Fibroblast of villous mesenchyme (primary cell): ENCODE data around the gene EHMT2. TPM values are rescaled to one million over a fixed set of nuclear protein-coding genes. Genes with fewer than 3 reads are reported as not detected.
"Not testable (repeated sequence)": the region's sequence is repeated elsewhere in the genome, so short reads cannot be mapped to it uniquely, and the experiment has no call there.

Experiments used
- DNase-seq: peaks from one replicate; pipeline ENCODE4 v3.0.0-alpha.2; 2010; ENCODE audit warnings: low read depth
- H3K4me3 ChIP-seq: 2 replicates; pipeline ENCODE4 v1.5.1; 2011; ENCODE audit warnings: low read depth, mild to moderate bottlenecking, low read length
- CTCF ChIP-seq: IDR thresholded peaks from 2 replicates; pipeline ENCODE4 v1.5.1; 2012; ENCODE audit warnings: low read depth, mild to moderate bottlenecking, low read length; ENCODE audit not compliant: insufficient read depth
- total RNA-seq: library from RNA; depleted of rRNA; stranded (reverse); fragments of >200 nt; gene quantifications from 2 replicates; pipeline ENCODE4 v1.2.3, GENCODE V29; 2012

The EHMT2 gene
- total RNA-seq, 1 donor = 42.7 TPM

DNA sequence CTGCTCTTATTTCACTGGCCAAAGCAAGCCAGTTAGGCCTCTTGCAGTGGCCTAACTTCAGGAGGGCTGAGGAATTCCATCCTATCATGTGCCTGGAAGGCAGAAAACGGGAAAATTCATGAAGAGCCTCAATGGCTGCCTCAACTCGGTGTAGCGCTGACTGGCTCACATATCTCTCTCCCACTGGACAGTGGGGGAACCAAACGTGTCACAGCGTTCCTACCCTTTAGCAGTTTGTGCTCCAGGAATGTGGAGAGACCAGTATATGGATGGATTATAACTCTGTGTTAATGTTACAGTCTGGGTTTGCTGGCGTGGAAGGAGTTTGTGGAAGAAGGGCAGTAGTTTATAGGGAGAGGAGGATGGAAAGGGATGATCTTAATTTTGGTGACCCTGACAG is 18.3 kb upstream of the EHMT2 start:
- TF ChIP-seq CTCF = no peak
- DNase-seq = no peak
- H3K4me3 ChIP-seq = no peak overlapping the region

- no peak for TF ChIP-seq CTCF
- no peak for DNase-seq
Observed at GRCh38 chr6:31915351-31915750, 17.9 kb upstream of the EHMT2 start.

DNA sequence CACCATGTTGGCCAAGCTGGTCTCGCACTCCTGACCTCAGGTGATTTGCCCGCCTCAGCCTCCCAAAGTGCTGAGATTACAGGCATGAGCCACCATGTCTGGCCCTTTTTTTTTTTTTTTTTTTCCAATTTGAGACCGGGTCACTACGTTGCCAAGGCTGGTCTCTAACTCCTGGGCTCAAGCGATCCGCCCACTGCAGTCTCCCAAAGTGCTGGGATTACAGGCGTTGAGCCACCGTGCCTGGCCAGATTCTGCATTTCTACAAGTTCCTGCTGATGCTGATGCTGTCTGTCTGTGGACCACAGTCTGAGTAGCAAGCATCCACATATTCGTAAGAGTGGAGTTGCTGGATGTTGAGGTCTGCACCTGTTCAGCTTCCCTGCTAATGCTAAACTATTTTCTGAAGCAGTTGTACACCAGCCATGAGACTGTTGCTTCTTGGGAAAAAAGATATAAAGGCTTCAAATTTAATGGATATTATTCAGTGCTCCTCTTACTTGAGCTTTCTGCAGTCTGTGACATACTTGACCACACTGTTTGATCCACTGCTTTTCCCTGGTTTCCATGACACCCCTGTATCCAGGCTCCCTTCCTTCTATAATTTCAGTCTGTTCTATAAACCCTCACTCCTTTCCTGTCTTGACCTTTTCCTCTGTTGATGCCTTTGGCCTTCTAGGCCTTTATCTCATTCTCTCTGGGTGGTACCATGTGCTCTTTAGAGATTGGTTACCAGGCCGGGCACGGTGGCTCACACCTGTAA is 14.5 kb upstream of the EHMT2 start:
- no peak overlapping the region for H3K4me3 ChIP-seq
- no peak for TF ChIP-seq CTCF
- no peak for DNase-seq

More at GRCh38 chr6:31915351-31915750, 17.9 kb upstream of the EHMT2 start:
- H3K4me3 ChIP-seq = no peak overlapping the region

GRCh38 chr6:31909298-31909697 is 11.8 kb upstream of the EHMT2 start:
- H3K4me3 ChIP-seq, DNase-seq: not testable (repeated sequence)

- peak; percentile 63 for DNase-seq
- no peak for TF ChIP-seq CTCF
- no peak overlapping the region for H3K4me3 ChIP-seq
Observed at GRCh38 chr6:31908791-31909190, 11.3 kb upstream of the EHMT2 start.

DNA sequence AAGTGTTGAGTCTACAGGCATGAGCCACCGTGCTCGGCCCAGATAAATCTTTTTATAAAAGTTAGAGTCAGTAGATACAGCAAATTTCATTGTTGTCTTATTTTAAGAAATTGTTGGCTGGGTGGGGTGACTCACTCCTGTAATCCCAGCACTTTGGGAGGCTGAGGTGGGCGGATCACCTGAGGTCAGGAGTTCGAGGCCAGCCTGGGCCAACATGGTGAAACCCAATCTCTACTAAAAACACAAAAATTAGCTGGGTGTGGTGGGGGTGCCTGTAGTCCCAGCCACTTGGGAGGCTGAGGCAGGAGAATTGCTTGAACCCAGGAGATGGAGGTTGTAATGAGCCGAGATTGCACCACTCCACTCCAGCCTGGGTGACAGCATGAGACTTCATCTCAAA is 10.8 kb upstream of the EHMT2 start:
- not testable (repeated sequence) for DNase-seq

DNA sequence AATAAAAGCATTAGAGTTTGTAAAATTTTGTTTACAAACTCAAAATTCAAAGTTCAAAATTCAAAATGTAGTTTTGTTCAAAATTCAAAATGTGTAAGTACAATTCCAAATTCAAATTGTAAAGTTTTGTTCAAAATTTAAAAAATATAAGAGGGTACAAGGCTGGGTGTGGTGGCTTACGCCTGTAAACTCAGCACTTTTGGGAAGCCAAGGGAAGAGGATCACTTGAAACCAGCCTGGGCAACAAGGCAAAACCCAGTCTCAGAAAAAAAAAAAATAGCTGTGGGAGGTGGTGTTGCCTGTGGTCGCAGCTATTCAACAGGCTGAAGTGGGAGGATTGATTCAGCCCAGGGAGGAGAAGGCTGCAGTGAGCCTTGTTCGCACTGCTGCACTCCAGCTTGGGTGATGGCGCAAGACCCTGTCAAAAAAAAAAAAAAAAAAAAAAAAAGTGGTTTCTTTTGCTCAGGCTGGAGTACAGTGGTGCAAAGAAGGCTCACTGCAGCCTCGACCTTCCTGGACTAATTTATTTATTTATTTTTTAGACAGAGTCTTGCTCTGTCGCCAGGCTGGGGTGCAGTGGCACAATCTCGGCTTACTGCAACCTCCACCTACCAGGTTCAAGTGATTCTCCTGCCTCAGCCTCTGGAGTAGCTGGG is 9.8 kb upstream of the EHMT2 start:
- DNase-seq = peak; percentile 91
- H3K4me3 ChIP-seq = no peak overlapping the region
- no peak for TF ChIP-seq CTCF

More for the DNA sequence above, 10.8 kb upstream of the EHMT2 start:
- not testable (repeated sequence) for H3K4me3 ChIP-seq

GRCh38 chr6:31906727-31907126 is 9.2 kb upstream of the EHMT2 start:
- H3K4me3 ChIP-seq, DNase-seq: not testable (repeated sequence)
